A549 treated with AZD9567 at 1 μM for 4 hours (cell line): ENCODE results near the gene ADORA1. TPM values are rescaled to one million over a fixed set of nuclear protein-coding genes. Genes with fewer than 3 reads are reported as not detected.

Experiments used
- total RNA-seq: library from RNA; stranded (reverse); fragments of 200-300 nt; extraction: Qiagen RNA extraction; gene quantifications from 5 replicates; pipeline ENCODE4 v1.2.3, GENCODE V29; 2022; ENCODE audit not compliant: insufficient read depth

Gene ADORA1
- total RNA-seq: 0.41 to 0.55 TPM (median 0.46 TPM) in 4 of 5 replicates, not detected in the other

GRCh38 chr1:203127666-203128430 lies at the start of gene ADORA1:
Gene ADORA1 (plus strand): TSS chr1:203127726. CDS start chr1:203128842, 1,116 bp downstream.

GRCh38 chr1:203085528-203086406 lies 41.8 kb upstream of the ADORA1 start, which contains the start of gene MYOG:
Gene MYOG (minus strand): TSS chr1:203086012. CDS start chr1:203085961, 51 bp downstream.

GRCh38 chr1:203175237-203175826 lies 47.8 kb downstream of the ADORA1 start, which contains the start of gene MYBPH:
Gene MYBPH (minus strand): TSS chr1:203175826. CDS start chr1:203175755, 71 bp downstream.

GRCh38 chr1:203186446-203187303 lies 59.1 kb downstream of the ADORA1 start, which contains the start of gene CHI3L1:
Gene CHI3L1 (minus strand): TSS chr1:203186704. CDS start chr1:203186623, 81 bp downstream.

Other genes with a start within 250 kb of the ADORA1 start
- gene RABIF, start 238.6 kb upstream of the ADORA1 start, total RNA-seq: 14.8 to 18.0 TPM (median 16.3 TPM) in 5 replicates
- gene KLHL12, start 200.5 kb upstream of the ADORA1 start, total RNA-seq: 18.6 to 21.2 TPM (median 20.0 TPM) in 5 replicates
- 60.7 to 74.3 TPM (median 63.5 TPM) in 5 replicates for gene ADIPOR1, start 169.4 kb upstream of the ADORA1 start, total RNA-seq
- gene CYB5R1, start 160.5 kb upstream of the ADORA1 start, total RNA-seq: 21.7 to 27.0 TPM (median 22.7 TPM) in 5 replicates
- 46.9 to 62.0 TPM (median 51.1 TPM) in 5 replicates for gene TMEM183A, start 120.4 kb upstream of the ADORA1 start, total RNA-seq
- 0.15 to 1.00 TPM (median 0.49 TPM) in 4 of 5 replicates, not detected in the other for gene PPFIA4, start 101.2 kb upstream of the ADORA1 start, total RNA-seq
- gene MYOG, start 41.7 kb upstream of the ADORA1 start, total RNA-seq: not detected in 5 replicates
- gene MYBPH, start 48.1 kb downstream of the ADORA1 start, total RNA-seq: not detected in 5 replicates
- gene CHI3L1, start 59.0 kb downstream of the ADORA1 start, total RNA-seq: not detected in 5 replicates
- not detected in 5 replicates for gene CHIT1, start 101.9 kb downstream of the ADORA1 start, total RNA-seq
- 11.0 to 19.0 TPM (median 17.0 TPM) in 5 replicates for gene BTG2, start 177.8 kb downstream of the ADORA1 start, total RNA-seq
- 0.02 to 0.11 TPM in 2 of 5 replicates, not detected in the others for gene FMOD, start 223.4 kb downstream of the ADORA1 start, total RNA-seq